WTC11 (cell line): ENCODE measurements around the gene LPCAT1. TPM values are rescaled to one million over a fixed set of nuclear protein-coding genes. Genes with fewer than 3 reads are reported as not detected.

ENCODE experiments used
- ATAC-seq: fragments of 200-7000 bp; cut with Tn5 transposase; 2 replicates; pipeline ENCODE4 v1.10.0; 2021; ENCODE audit warnings: mild to moderate bottlenecking, moderate library complexity
- CTCF ChIA-PET: fragments of 300-600 bp; sonication (Branson Sonifier 250); formaldehyde crosslinking; loops from one replicate; lab custom pipeline; 2021; ENCODE audit warnings: antibody characterized with exemption; lab: Charles Lee
- POLR2A ChIA-PET: fragments of 350-600 bp; sonication (Branson Sonifier 250); formaldehyde crosslinking; loops from one replicate; lab custom pipeline; 2021; ENCODE audit warnings: antibody characterized with exemption; lab: Charles Lee
- DNase-seq: peaks from one replicate; pipeline ENCODE4 v3.0.0; 2021; ENCODE audit warnings: low spot score
- H3K27ac Mint-ChIP-seq: 2 replicates; pipeline ENCODE4 v1.8.0; 2021; ENCODE audit warnings: mixed read lengths
- H3K27me3 Mint-ChIP-seq: 2 replicates; pipeline ENCODE4 v1.8.0; 2021; ENCODE audit warnings: low read depth, mild to moderate bottlenecking, moderate library complexity, mixed read lengths
- H3K36me3 Mint-ChIP-seq: 2 replicates; pipeline ENCODE4 v1.8.0; 2021; ENCODE audit warnings: mixed read lengths
- H3K4me1 Mint-ChIP-seq: 2 replicates; pipeline ENCODE4 v1.8.0; 2022; ENCODE audit warnings: mixed read lengths
- H3K4me3 Mint-ChIP-seq: 2 replicates; pipeline ENCODE4 v1.8.0; 2021; ENCODE audit warnings: mild to moderate bottlenecking, moderate library complexity, mixed read lengths
- H3K9me3 Mint-ChIP-seq: 2 replicates; pipeline ENCODE4 v1.8.0; 2021; ENCODE audit warnings: mixed read lengths
- FOXJ3 ChIP-seq: sonication (generic); formaldehyde crosslinking; IDR thresholded peaks from 2 replicates; pipeline ENCODE4 v1.9.0; 2021; ENCODE audit warnings: missing genetic modification reagents, mild to moderate bottlenecking, borderline replicate concordance
- HMGA2 ChIP-seq: fragments of 250-450 bp; sonication (Bioruptor Pico); IDR thresholded peaks from 2 replicates; pipeline ENCODE4 v1.4.0; 2021; ENCODE audit warnings: mild to moderate bottlenecking, moderate library complexity
- IRF2 ChIP-seq: sonication (generic); formaldehyde crosslinking; IDR thresholded peaks from 2 replicates; pipeline ENCODE4 v1.8.0; 2022; ENCODE audit warnings: low read depth, missing genetic modification reagents, borderline replicate concordance
- JAZF1 ChIP-seq: fragments of 250-450 bp; sonication (Bioruptor Pico); IDR thresholded peaks from 2 replicates; pipeline ENCODE4 v1.9.0; 2021; ENCODE audit warnings: moderate library complexity, mild to moderate bottlenecking, inconsistent platforms
- MXD4 ChIP-seq: fragments of 250-450 bp; sonication (Bioruptor Pico); IDR thresholded peaks from 2 replicates; pipeline ENCODE4 v1.8.0; 2021; ENCODE audit warnings: mild to moderate bottlenecking, moderate library complexity, borderline replicate concordance
- OVOL2 ChIP-seq: fragments of 250-450 bp; sonication (Bioruptor Pico); IDR thresholded peaks from 2 replicates; pipeline ENCODE4 v1.9.0; 2021; ENCODE audit warnings: mild to moderate bottlenecking, borderline replicate concordance
- SMAD4 ChIP-seq: sonication (generic); formaldehyde crosslinking; IDR thresholded peaks from 2 replicates; pipeline ENCODE4 v1.8.0; 2022; ENCODE audit warnings: mild to moderate bottlenecking, missing genetic modification reagents
- SP1 ChIP-seq: sonication (generic); formaldehyde crosslinking; conservative IDR thresholded peaks from 2 replicates; pipeline ENCODE4 v1.8.1; 2022; ENCODE audit warnings: missing genetic modification reagents
- STAT6 ChIP-seq: sonication (generic); formaldehyde crosslinking; conservative IDR thresholded peaks from 2 replicates; pipeline ENCODE4 v1.8.1; 2023; ENCODE audit warnings: mild to moderate bottlenecking, low read depth, missing genetic modification reagents, moderate library complexity
- TEAD4 ChIP-seq: sonication (generic); formaldehyde crosslinking; IDR thresholded peaks from 2 replicates; pipeline ENCODE4 v1.8.0; 2022; ENCODE audit warnings: mild to moderate bottlenecking, missing genetic modification reagents
- USF2 ChIP-seq: sonication (generic); formaldehyde crosslinking; IDR thresholded peaks from 2 replicates; pipeline ENCODE4 v1.8.1; 2023; ENCODE audit warnings: mild to moderate bottlenecking, missing genetic modification reagents, moderate library complexity
- ZNF121 ChIP-seq: sonication (generic); formaldehyde crosslinking; IDR thresholded peaks from 2 replicates; pipeline ENCODE4 v1.8.0; 2023; ENCODE audit warnings: missing genetic modification reagents
- ZNF138 ChIP-seq: sonication (generic); formaldehyde crosslinking; conservative IDR thresholded peaks from 2 replicates; pipeline ENCODE4 v1.8.1; 2022; ENCODE audit warnings: mild to moderate bottlenecking, moderate library complexity, missing genetic modification reagents
- ZNF232 ChIP-seq: sonication (generic); formaldehyde crosslinking; IDR thresholded peaks from 2 replicates; pipeline ENCODE4 v1.8.0; 2022; ENCODE audit warnings: mild to moderate bottlenecking, missing genetic modification reagents
- ZNF423 ChIP-seq: fragments of 250-450 bp; sonication (Bioruptor Pico); IDR thresholded peaks from 2 replicates; pipeline ENCODE4 v2.1.2; 2022; ENCODE audit warnings: mild to moderate bottlenecking, moderate library complexity
- total RNA-seq: library from RNA; stranded (reverse); gene quantifications from 3 replicates; pipeline ENCODE4 v1.2.3, GENCODE V29; 2021
- TF ChIP-seq, protein P1 (sequence below): sonication (generic); formaldehyde crosslinking; IDR thresholded peaks from 2 replicates; pipeline ENCODE4 v1.8.1; 2023; ENCODE audit warnings: mild to moderate bottlenecking, missing genetic modification reagents, borderline replicate concordance
- TF ChIP-seq, protein P2 (sequence below): sonication (generic); formaldehyde crosslinking; IDR thresholded peaks from 2 replicates; pipeline ENCODE4 v1.8.0; 2023; ENCODE audit warnings: missing genetic modification reagents, mild to moderate bottlenecking, borderline replicate concordance
- TF ChIP-seq, protein P3 (sequence below): fragments of 250-450 bp; sonication (Bioruptor Pico); IDR thresholded peaks from 2 replicates; pipeline ENCODE4 v2.1.2; 2022; ENCODE audit warnings: mild to moderate bottlenecking, moderate library complexity

LPCAT1 gene
- total RNA-seq, 1 experiment from 2014 or later: 206 TPM

DNA sequence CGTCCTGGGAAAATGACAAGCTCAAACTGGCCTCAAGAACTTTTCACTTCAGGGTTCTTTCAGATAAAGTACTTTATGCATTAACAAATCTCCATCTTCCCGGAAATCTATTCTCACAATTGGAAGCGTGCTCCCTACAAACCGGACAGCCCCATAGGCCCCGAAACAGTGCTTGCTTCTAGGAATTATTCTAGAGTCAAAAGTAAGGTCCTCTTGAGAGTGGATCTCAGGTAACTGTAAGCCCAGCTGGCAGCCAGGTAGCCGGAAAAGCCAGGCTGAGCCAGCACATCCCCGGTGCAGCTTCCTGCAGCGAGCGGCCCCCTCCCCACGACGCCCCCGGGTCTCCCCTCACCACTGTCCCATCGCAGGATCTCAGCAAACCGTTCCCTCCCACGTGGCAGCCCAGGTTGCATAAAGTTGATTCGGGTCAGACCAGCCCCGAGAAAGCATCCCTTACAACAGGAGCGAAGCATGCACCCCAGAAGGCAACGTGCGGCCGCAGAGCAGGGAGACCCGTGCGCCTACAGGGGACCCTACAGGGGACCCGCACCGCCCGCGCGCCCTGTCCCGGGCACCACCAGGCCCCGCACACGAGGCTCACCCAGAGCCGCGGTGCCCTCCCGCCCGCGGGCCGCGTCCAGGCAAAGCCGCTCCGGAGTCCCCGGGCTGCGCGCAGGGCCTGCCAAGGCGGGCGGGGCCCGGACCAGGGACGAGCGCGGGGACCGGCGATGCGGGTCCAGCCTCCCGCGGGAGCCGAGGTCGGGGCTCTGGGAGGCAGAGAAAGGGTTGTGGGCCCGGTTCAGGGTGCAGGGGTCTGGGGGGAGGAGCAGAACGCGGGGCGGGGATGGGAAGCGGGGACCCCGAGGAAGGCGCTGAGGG is 920 bp downstream of the LPCAT1 start:
- no peak for TF ChIP-seq FOXJ3 (CRISPR knock-in tag)
- TF ChIP-seq, protein P1, sequence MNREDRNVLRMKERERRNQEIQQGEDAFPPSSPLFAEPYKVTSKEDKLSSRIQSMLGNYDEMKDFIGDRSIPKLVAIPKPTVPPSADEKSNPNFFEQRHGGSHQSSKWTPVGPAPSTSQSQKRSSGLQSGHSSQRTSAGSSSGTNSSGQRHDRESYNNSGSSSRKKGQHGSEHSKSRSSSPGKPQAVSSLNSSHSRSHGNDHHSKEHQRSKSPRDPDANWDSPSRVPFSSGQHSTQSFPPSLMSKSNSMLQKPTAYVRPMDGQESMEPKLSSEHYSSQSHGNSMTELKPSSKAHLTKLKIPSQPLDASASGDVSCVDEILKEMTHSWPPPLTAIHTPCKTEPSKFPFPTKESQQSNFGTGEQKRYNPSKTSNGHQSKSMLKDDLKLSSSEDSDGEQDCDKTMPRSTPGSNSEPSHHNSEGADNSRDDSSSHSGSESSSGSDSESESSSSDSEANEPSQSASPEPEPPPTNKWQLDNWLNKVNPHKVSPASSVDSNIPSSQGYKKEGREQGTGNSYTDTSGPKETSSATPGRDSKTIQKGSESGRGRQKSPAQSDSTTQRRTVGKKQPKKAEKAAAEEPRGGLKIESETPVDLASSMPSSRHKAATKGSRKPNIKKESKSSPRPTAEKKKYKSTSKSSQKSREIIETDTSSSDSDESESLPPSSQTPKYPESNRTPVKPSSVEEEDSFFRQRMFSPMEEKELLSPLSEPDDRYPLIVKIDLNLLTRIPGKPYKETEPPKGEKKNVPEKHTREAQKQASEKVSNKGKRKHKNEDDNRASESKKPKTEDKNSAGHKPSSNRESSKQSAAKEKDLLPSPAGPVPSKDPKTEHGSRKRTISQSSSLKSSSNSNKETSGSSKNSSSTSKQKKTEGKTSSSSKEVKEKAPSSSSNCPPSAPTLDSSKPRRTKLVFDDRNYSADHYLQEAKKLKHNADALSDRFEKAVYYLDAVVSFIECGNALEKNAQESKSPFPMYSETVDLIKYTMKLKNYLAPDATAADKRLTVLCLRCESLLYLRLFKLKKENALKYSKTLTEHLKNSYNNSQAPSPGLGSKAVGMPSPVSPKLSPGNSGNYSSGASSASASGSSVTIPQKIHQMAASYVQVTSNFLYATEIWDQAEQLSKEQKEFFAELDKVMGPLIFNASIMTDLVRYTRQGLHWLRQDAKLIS (CRISPR knock-in tag): no peak
- TF ChIP-seq ZNF121: no peak
- no peak for TF ChIP-seq USF2 (CRISPR knock-in tag)
- TF ChIP-seq IRF2: no peak
- TF ChIP-seq ZNF232 (CRISPR knock-in tag): no peak
- 0 out of 2 replicates have a peak, but pooled peaks have one; percentile 44 for TF ChIP-seq ZNF138
- ChIA-PET POLR2A (interaction anchor here (0.9 to 2.4 kb wide), 3 partner anchors 9 to 15 kb away, joined by 3 to 7 read pairs (median 6); no protein-coding TSS in a partner anchor), CTCF (interaction anchor here (1.1 to 2.0 kb wide), 4 partner anchors 11 to 122 kb away, joined by 4 to 7 read pairs (median 6); no protein-coding TSS in a partner anchor)
- peaks cover 45% of the 10 kb centered on the region for H3K4me1 Mint-ChIP-seq
- no peaks in the 10 kb centered on the region; the same call in 1 of the 2 replicates for H3K27me3 Mint-ChIP-seq
- peak; percentile 18 for DNase-seq
- peak overlapping the region; percentile 81 for H3K4me3 Mint-ChIP-seq
- H3K9me3 Mint-ChIP-seq: no peaks in the 10 kb centered on the region
- peak overlapping the region; percentile 36; the same call in 1 of the 2 replicates for H3K27ac Mint-ChIP-seq
- peaks cover 18% of the 10 kb centered on the region for H3K36me3 Mint-ChIP-seq
- no peak for ATAC-seq

- H3K36me3 Mint-ChIP-seq: peaks cover 21% of the 10 kb centered on the region
- ChIA-PET POLR2A (interaction anchor here (0.9 to 2.4 kb wide), 3 partner anchors 10 to 18 kb away, joined by 3 to 7 read pairs (median 3); no protein-coding TSS in a partner anchor), CTCF (interaction anchor here (1.1 to 2.0 kb wide), 2 partner anchors 10 to 42 kb away, joined by 4 to 6 read pairs; no protein-coding TSS in a partner anchor)
- no peaks in the 10 kb centered on the region; the same call in 1 of the 2 replicates for H3K27me3 Mint-ChIP-seq
- H3K4me3 Mint-ChIP-seq: peak overlapping the region; percentile 81
- ATAC-seq (peak; percentile 3), DNase-seq (peak; percentile 36)
- H3K27ac Mint-ChIP-seq: peak overlapping the region; percentile 85
- no peaks in the 10 kb centered on the region for H3K9me3 Mint-ChIP-seq
- peaks cover 52% of the 10 kb centered on the region for H3K4me1 Mint-ChIP-seq
- TF ChIP-seq, protein P2, sequence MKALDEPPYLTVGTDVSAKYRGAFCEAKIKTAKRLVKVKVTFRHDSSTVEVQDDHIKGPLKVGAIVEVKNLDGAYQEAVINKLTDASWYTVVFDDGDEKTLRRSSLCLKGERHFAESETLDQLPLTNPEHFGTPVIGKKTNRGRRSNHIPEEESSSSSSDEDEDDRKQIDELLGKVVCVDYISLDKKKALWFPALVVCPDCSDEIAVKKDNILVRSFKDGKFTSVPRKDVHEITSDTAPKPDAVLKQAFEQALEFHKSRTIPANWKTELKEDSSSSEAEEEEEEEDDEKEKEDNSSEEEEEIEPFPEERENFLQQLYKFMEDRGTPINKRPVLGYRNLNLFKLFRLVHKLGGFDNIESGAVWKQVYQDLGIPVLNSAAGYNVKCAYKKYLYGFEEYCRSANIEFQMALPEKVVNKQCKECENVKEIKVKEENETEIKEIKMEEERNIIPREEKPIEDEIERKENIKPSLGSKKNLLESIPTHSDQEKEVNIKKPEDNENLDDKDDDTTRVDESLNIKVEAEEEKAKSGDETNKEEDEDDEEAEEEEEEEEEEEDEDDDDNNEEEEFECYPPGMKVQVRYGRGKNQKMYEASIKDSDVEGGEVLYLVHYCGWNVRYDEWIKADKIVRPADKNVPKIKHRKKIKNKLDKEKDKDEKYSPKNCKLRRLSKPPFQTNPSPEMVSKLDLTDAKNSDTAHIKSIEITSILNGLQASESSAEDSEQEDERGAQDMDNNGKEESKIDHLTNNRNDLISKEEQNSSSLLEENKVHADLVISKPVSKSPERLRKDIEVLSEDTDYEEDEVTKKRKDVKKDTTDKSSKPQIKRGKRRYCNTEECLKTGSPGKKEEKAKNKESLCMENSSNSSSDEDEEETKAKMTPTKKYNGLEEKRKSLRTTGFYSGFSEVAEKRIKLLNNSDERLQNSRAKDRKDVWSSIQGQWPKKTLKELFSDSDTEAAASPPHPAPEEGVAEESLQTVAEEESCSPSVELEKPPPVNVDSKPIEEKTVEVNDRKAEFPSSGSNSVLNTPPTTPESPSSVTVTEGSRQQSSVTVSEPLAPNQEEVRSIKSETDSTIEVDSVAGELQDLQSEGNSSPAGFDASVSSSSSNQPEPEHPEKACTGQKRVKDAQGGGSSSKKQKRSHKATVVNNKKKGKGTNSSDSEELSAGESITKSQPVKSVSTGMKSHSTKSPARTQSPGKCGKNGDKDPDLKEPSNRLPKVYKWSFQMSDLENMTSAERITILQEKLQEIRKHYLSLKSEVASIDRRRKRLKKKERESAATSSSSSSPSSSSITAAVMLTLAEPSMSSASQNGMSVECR (CRISPR knock-in tag): peak; percentile 68; the same call in 1 of the 2 replicates
- no peak for TF ChIP-seq TEAD4
- no peak for TF ChIP-seq MXD4 (CRISPR knock-in tag)
- peak; percentile 60 for TF ChIP-seq ZNF423
- TF ChIP-seq, protein P3, sequence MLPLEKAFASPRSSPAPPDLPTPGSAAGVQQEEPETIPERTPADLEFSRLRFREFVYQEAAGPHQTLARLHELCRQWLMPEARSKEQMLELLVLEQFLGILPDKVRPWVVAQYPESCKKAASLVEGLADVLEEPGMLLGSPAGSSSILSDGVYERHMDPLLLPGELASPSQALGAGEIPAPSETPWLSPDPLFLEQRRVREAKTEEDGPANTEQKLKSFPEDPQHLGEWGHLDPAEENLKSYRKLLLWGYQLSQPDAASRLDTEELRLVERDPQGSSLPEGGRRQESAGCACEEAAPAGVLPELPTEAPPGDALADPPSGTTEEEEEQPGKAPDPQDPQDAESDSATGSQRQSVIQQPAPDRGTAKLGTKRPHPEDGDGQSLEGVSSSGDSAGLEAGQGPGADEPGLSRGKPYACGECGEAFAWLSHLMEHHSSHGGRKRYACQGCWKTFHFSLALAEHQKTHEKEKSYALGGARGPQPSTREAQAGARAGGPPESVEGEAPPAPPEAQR (CRISPR knock-in tag): no peak
- TF ChIP-seq STAT6: 0 out of 2 replicates have a peak, but pooled peaks have one; percentile 55
- TF ChIP-seq OVOL2: no peak
- TF ChIP-seq SMAD4: no peak
- no peak for TF ChIP-seq JAZF1 (CRISPR knock-in tag)
- TF ChIP-seq HMGA2 (CRISPR knock-in tag): no peak
- TF ChIP-seq SP1 (CRISPR knock-in tag): no peak
Observed at GRCh38 chr5:1521671-1522600, 1.8 kb downstream of the LPCAT1 start.
